ENCODE measurements around the gene LITAFD.
"Not testable (repeated sequence)": the region's sequence is repeated elsewhere in the genome, so short reads cannot be mapped to it uniquely, and the experiment has no call there.

Gene LITAFD

GRCh38 chr16:8882041-8882617 is at the start of gene LITAFD:
Gene LITAFD (plus strand): TSS chr16:8882351. CDS start chr16:8884356, 2,005 bp downstream.
- no peak for FAIRE-seq

GRCh38 chr16:8832717-8833105 is 49.4 kb upstream of the LITAFD start:
- FAIRE-seq (no peak), DNase-seq (ENCODE audit: extremely low spot score, insufficient read length, low read depth) (no peak)

More at GRCh38 chr16:8882041-8882617, at the start of gene LITAFD:
- no peak for DNase-seq (ENCODE audit: extremely low spot score, insufficient read length, low read depth)

GRCh38 chr16:8836797-8837196 is 45.4 kb upstream of the LITAFD start:
- not testable (repeated sequence) for FAIRE-seq; DNase-seq (ENCODE audit: extremely low spot score, insufficient read length, low read depth)

GRCh38 chr16:8837594-8837993 is 44.6 kb upstream of the LITAFD start:
- not testable (repeated sequence) for DNase-seq (ENCODE audit: extremely low spot score, insufficient read length, low read depth); FAIRE-seq

GRCh38 chr16:8842016-8842415 is 40.1 kb upstream of the LITAFD start:
- not testable (repeated sequence) for DNase-seq (ENCODE audit: extremely low spot score, insufficient read length, low read depth); FAIRE-seq

GRCh38 chr16:8843296-8843695 is 38.9 kb upstream of the LITAFD start:
- not testable (repeated sequence) for FAIRE-seq; DNase-seq (ENCODE audit: extremely low spot score, insufficient read length, low read depth)

- FAIRE-seq (no peak), DNase-seq (ENCODE audit: extremely low spot score, insufficient read length, low read depth) (no peak)
These were observed 36.4 kb upstream of the LITAFD start for GRCh38 chr16:8845699-8846298.

- no peak for FAIRE-seq
- no peak for DNase-seq (ENCODE audit: extremely low spot score, insufficient read length, low read depth)
These were observed 35.7 kb upstream of the LITAFD start for GRCh38 chr16:8846401-8846932.

- FAIRE-seq (no peak), DNase-seq (ENCODE audit: extremely low spot score, insufficient read length, low read depth) (no peak)
These were observed 35.0 kb upstream of the LITAFD start for GRCh38 chr16:8847145-8847544.

- DNase-seq (ENCODE audit: extremely low spot score, insufficient read length, low read depth) (no peak), FAIRE-seq (no peak)
These were observed 34.5 kb upstream of the LITAFD start for GRCh38 chr16:8847623-8848022.

- no peak for FAIRE-seq
These were observed 33.8 kb upstream of the LITAFD start for GRCh38 chr16:8848231-8848938.

GRCh38 chr16:8848939-8849391 is 33.2 kb upstream of the LITAFD start:
- DNase-seq (ENCODE audit: extremely low spot score, insufficient read length, low read depth) = no peak
- no peak for FAIRE-seq

More at GRCh38 chr16:8848231-8848938, 33.8 kb upstream of the LITAFD start:
- DNase-seq (ENCODE audit: extremely low spot score, insufficient read length, low read depth) = no peak

GRCh38 chr16:8849411-8850011 is 32.6 kb upstream of the LITAFD start:
- FAIRE-seq = no peak
- DNase-seq (ENCODE audit: extremely low spot score, insufficient read length, low read depth) = no peak

- no peak for DNase-seq (ENCODE audit: extremely low spot score, insufficient read length, low read depth)
- no peak for FAIRE-seq
These were observed 31.8 kb upstream of the LITAFD start for GRCh38 chr16:8850279-8850885.

- no peak for DNase-seq (ENCODE audit: extremely low spot score, insufficient read length, low read depth)
- no peak for FAIRE-seq
These were observed 30.3 kb upstream of the LITAFD start for GRCh38 chr16:8851761-8852403.

GRCh38 chr16:8852534-8852933 is 29.6 kb upstream of the LITAFD start:
- no peak for DNase-seq (ENCODE audit: extremely low spot score, insufficient read length, low read depth)
- FAIRE-seq = no peak

- FAIRE-seq (no peak), DNase-seq (ENCODE audit: extremely low spot score, insufficient read length, low read depth) (no peak)
These were observed 29.0 kb upstream of the LITAFD start for GRCh38 chr16:8853150-8853549.

GRCh38 chr16:8853611-8854010 is 28.5 kb upstream of the LITAFD start:
- FAIRE-seq = no peak
- no peak for DNase-seq (ENCODE audit: extremely low spot score, insufficient read length, low read depth)

GRCh38 chr16:8854298-8854948 is 27.7 kb upstream of the LITAFD start:
- FAIRE-seq = no peak
- DNase-seq (ENCODE audit: extremely low spot score, insufficient read length, low read depth) = no peak
